GM21360 (cell line): ENCODE results near the gene ZNF74.

Source experiments
- ATAC-seq: cut with Tn5 transposase; IDR thresholded peaks from one replicate; pipeline ENCODE4 v1.9.1; 2021; ENCODE audit warnings: mild to moderate bottlenecking, moderate library complexity; ENCODE audit not compliant: unreplicated experiment

ZNF74 gene

DNA sequence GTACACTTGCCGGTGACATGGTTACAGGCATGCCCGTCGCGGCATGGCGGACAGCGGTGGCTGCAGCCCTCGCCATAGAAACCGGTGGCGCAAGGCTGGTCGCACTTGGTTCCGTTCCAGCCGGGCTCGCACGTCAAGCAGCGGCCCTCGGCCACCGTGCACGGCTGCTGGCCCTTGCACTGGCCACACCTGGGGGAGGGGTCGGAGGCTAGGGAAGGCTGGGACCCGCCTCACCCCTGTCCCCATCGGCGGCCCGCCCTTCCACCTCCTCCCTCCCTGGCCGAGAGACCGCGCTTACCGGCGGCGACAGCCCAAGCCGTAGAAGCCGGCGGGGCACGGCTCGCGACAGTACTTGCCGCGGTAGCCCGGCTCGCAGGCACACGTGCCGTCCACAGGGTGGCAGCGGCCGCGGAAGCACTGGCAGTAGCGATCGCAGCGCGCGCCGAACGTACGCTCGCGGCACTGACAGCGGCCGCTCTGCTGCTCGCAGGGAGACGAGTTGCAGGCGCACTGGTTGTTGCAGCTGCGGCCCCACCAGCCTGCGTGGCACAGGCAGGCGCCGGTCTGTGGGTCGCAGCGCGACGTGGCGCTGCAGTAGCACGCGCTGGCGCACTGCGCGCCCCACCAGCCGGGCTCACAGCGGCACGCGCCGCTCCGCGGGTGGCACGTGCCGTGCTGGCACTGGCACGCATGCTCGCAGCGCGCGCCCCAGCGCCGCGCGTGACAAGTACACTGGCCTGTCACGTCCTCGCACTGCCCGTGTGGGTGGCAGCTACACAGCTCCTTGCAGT lies 37.0 kb downstream of the ZNF74 start:
- no peak for ATAC-seq

DNA sequence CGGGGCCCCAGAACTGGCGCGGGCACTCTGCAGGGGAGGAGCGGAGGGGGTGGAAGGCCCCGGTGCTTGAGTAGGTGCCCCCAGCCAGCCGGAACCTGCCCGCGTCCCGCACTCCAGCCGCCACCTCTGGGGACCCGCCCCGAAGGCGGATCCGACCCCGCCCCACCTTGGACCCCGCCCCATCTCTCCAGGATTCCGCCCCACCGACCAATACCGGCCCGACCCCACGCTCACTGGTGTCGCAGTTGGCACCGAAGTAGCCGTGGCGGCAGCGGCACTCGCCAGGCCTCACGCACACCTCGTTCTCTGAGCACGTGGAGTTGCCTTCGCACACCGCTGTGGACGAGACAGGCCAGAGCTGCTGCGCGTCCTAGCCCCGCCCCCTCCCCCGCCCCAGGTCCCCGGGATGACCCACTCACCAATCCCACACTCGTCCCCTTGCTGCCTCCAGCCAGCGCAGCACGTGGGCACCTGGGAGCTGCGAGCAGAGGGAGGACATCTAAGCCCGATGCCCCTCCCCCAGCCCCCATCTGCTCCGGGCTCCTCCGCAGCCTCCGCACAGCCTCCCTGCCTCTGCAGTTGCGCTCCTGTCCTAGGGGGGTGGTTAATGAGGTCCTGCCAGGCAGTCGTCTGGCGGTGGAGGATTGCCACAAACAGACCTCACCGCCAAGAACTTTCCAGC lies 37.7 kb downstream of the ZNF74 start:
- ATAC-seq, result no peak

DNA sequence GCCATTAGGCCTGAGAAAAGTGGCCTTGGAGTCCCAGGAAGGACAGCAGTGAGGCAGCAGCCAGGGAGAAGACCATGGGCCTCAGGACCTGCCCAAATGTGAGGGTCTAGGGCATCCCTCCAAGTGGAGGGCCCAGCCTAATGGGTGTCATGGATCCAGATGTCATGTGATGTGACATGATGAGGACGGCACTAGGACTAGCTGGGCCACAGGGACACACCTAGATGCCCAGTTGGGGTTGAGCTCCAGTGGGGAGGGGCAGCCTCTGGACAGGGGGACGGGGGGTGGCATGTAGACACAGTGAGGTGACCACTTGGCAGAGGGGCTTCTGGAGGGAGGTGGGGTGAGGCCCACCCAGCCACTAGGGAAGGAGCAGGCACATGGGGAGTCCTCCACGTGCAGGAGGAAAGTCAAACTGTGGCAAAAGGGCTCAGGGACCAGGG lies 38.3 kb downstream of the ZNF74 start:
- no peak for ATAC-seq

- ATAC-seq, result no peak
Observed at GRCh38 chr22:20433191-20433590, 39.2 kb downstream of the ZNF74 start.

DNA sequence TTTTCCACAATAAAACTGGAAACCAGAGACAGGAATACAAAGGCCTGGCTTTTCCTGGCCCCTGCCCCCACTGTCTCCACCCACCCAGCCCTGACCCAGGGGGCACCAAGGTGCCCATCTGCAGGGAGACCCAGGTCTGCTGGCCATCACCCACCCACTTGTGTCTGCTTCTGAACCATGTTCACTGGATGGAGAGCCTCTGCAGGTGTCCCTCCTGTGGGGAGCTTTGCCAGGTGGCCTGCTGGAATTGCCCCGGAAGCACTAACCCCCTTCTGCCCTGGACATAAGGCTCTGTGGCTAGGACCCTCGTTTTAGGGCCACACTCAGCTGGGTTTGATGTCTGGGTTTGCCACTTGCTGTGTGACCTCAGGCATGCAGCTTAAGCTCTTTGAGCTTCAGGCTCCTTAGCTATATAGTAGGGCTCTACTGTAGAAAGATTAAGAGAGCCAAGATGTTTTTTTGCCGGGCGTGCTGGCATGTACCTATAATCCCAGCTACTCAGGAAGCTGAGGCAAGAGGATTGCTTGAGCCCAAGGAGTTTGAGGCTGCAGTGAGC lies 39.8 kb downstream of the ZNF74 start:
- ATAC-seq, result no peak

- ATAC-seq, result no peak
Observed at GRCh38 chr22:20434264-20434751, 40.4 kb downstream of the ZNF74 start.

DNA sequence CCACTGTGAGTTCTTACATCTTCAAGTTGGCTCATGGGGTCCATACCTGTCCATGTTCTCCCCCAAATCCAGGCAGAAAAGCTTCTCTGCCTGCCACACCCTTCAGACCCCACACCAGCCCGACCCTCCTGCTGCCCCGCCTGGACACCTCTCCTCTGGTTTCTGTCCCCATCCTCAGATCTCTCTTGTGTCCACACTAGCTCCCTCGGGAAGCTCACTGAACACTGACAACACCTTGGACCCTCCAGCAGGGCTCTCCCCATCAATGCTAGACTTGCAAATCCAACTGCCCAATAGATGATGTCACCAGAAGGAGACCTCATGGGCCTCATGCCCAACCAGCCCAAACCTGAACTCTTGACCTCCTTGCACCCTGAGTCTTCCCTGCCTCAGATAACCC lies 40.8 kb downstream of the ZNF74 start:
- no peak for ATAC-seq

- ATAC-seq, result no peak
Observed at GRCh38 chr22:20435436-20436306, 41.7 kb downstream of the ZNF74 start.

DNA sequence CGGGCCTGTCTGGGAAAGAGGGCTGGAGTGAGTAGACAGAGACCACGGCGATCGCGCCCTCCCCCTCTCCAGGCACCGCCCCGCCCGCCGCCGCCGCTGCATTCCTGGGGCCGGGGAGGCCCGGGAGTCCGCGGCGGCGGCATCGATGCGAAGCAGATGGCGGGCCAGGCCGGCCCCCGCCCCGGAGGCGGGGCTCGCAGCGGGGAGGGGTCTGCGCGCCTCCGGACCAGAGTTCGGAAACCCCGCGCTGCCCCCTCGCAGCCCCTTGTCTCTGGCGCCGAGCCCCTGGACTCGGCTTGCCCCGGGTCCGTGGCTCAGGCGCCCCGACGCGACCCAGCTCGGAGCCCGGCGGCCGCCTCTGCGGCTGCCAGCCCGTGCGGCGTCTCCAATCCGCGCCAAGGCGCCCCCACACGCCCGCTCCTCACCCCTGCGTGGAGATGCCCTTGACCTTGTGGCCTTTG lies 42.4 kb downstream of the ZNF74 start:
- ATAC-seq, result no peak

DNA sequence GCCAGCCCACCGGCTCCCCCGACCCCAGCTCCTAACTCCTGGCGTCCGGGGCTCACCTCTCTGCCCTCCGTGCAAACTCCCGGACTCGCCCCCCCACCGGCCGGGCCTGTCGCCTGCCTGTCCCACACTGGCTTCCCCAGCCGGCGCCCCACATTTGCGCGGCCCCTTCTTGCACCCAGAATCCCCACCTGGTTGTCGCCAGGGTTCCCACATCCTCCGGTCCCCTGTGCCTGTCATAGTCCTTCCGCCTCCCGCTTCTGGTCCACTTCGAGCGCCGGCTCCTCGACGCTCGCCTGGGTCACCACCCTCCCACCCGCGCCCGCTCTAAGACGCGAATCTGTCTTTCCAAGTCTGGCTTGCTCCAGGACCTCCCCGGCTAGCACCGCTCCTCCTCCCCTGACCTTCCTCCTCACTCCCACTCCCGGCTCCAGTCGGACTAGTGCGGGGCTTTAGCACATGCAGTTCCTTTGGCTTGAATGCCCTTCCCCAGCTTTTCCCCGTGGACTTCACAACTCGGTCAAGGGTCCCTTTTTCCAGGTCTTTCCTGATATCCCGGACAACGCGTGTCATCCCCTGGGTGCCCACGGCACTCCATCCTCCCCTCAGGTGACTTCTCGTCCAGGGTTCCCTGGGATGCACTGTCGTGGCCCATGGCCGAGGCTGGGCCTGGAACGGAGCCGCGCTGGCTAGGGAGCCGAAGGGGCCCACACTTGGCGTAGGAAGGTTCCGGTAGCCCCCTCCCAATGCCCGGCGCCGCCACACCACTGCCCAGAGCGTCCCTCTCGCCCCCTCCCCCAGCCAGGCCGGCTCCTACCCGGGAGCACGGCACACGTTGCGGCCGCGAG lies 43.0 kb downstream of the ZNF74 start:
- ATAC-seq, result no peak

- ATAC-seq, result no peak
Observed at GRCh38 chr22:20437613-20438426, 43.9 kb downstream of the ZNF74 start, which contains the start of gene SCARF2. SCARF2 (minus strand) TSS chr22:20437825; CDS start chr22:20437754, 71 bp downstream.

GRCh38 chr22:20438427-20438677 lies 44.4 kb downstream of the ZNF74 start:
- ATAC-seq, result no peak

- ATAC-seq, result no peak
Observed at GRCh38 chr22:20438678-20439492, 44.9 kb downstream of the ZNF74 start.

GRCh38 chr22:20439556-20439927 lies 45.6 kb downstream of the ZNF74 start:
- ATAC-seq, result no peak

GRCh38 chr22:20439928-20440575 lies 46.1 kb downstream of the ZNF74 start:
- no peak for ATAC-seq

DNA sequence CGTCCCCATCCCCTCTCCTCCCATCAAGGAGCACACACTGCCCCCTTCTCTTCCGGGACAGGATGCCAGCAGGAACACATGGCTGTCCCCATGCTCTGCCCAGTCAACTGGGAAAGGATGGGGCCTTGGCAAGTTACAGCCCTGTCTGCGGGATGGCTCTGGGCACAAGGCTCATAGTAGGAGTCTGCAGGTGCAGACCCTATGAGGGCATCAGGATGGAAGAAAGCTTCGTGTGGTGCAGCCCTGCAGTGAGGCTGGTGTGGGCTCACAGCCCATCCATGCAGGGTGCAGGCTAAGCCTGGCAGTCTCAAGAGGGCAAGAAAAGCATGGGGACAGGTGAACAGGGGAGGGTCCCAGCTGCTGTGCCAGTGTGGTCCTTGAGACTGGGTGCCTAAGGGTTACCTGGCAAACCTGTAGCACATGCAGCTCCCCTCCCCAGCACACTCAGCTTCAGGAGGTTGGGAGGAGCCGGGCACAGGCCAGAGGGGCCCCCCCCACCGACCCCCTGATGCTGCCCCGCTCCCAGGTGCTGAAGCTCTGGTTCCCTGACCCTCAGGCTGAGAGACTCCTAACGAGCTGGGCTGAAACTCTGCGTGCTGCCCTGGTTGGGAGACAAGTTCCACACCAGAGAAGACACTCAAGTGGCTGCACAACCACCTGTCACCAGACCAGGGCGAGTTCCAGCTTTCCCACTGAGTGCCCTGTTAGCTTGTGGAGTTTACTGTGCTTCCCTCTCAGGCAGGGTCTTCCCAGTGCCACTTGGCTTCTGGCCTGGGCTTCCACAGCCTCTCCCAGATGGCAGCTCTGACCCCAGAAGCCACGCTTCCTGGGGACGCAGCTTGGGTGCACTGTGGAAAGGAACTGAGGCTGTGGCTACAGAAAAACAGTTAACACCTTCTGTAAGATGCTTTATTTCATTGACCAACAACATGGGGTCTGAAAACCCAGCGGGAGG lies 47.0 kb downstream of the ZNF74 start:
- no peak for ATAC-seq
